SU-DHL-6 (cell line): ENCODE data around the gene HELZ.

Source experiments
- CTCF ChIP-seq: fragments of 200-600 bp; sonication (generic); IDR thresholded peaks from one replicate; pipeline ENCODE4 v1.5.1; 2017; ENCODE audit warnings: antibody characterized with exemption, mild to moderate bottlenecking, low read length, moderate library complexity; ENCODE audit not compliant: insufficient read depth, poor library complexity, severe bottlenecking
- EZH2phosphoT487 ChIP-seq: fragments of 200-600 bp; sonication (generic), shearing (Covaris generic); conservative IDR thresholded peaks from 2 replicates; pipeline ENCODE4 v1.6.1; 2018; ENCODE audit warnings: mild to moderate bottlenecking, antibody characterized with exemption, low read length, moderate library complexity, mixed read lengths

- TF ChIP-seq CTCF = no peak
- TF ChIP-seq EZH2phosphoT487 = no peak
These were observed 106.6 kb downstream of the HELZ start for GRCh38 chr17:67138392-67138791.
